ENCODE results near the gene LYG2. TPM values are rescaled to one million over a fixed set of nuclear protein-coding genes. Genes with fewer than 3 reads are reported as not detected.
"Not testable (repeated sequence)": the region's sequence is repeated elsewhere in the genome, so short reads cannot be mapped to it uniquely, and the experiment has no call there.

Gene LYG2
- total RNA-seq, 3 donors from 2014 or later: not detected

DNA sequence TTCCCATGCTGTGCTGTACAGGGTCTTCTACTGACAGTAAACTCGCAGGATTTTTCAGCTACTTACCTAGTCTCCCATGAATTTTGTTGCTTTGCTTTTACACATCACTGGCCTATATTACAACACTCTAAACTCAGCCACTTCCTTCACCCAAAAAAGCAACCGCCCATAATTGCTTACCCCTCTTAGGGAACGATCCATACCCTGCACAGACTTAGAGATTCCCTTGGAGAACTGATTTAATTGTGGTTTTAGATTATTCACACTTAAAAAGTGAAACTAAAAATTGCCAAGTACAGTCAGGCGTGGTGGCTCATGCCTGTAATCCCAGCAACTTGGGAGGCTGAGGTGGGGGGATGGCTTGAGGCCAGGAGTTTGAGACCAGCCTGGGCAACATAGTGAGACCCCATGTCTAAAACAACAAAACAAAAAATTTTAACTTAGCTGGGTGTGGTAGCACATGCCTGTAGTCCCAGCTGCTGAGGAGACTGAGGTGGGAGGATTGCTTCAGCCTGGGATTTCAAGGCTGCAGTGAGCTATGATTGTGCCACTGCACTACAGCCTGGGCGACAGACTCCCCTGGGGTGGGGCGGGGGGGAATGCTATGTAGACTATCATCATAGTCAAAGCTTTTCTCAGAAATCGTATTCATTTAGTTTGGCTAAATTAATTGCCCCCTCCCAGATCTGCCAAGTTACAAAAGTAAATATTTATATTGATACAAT is 55.2 kb downstream of the LYG2 start:
- peaks cover 0 to under 1% of the 10 kb centered on the region in 2 donors for H3K9me3 ChIP-seq
- intact Hi-C loops (cut with DNase I; ENCODE audit: low total_unique reads): no loop called here
- no peak overlapping the region for H3K4me3 ChIP-seq
- no peak overlapping the region for H3K27ac ChIP-seq
- no peak for DNase-seq (ENCODE audit: low spot score in 2 of 2)
- no peaks in the 10 kb centered on the region for H3K4me1 ChIP-seq
- TF ChIP-seq, protein P1, sequence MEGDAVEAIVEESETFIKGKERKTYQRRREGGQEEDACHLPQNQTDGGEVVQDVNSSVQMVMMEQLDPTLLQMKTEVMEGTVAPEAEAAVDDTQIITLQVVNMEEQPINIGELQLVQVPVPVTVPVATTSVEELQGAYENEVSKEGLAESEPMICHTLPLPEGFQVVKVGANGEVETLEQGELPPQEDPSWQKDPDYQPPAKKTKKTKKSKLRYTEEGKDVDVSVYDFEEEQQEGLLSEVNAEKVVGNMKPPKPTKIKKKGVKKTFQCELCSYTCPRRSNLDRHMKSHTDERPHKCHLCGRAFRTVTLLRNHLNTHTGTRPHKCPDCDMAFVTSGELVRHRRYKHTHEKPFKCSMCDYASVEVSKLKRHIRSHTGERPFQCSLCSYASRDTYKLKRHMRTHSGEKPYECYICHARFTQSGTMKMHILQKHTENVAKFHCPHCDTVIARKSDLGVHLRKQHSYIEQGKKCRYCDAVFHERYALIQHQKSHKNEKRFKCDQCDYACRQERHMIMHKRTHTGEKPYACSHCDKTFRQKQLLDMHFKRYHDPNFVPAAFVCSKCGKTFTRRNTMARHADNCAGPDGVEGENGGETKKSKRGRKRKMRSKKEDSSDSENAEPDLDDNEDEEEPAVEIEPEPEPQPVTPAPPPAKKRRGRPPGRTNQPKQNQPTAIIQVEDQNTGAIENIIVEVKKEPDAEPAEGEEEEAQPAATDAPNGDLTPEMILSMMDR (IDR thresholded peaks at IDR 0.05): no peak
- no peak for TF ChIP-seq POLR2A (IDR thresholded peaks at IDR 0.05)
- TF ChIP-seq POLR2AphosphoS5 (IDR thresholded peaks at IDR 0.05): no peak
- H3K27me3 ChIP-seq: no peaks in the 10 kb centered on the region
- no peaks in the 10 kb centered on the region for H3K36me3 ChIP-seq

- peak overlapping the region in 1 of 2 donors; percentile 36 for H3K27ac ChIP-seq
- TF ChIP-seq, protein P1 (IDR thresholded peaks at IDR 0.05): no peak
- TF ChIP-seq POLR2AphosphoS5 (IDR thresholded peaks at IDR 0.05) (no peak), POLR2A (IDR thresholded peaks at IDR 0.05) (no peak)
- H3K4me1 ChIP-seq: no peaks in the 10 kb centered on the region
- H3K9me3 ChIP-seq: no peaks in the 10 kb centered on the region
- H3K27me3 ChIP-seq: no peaks in the 10 kb centered on the region
- peak in 1 of 2 donors; percentile 26 for DNase-seq (ENCODE audit: low spot score in 2 of 2)
- no peaks in the 10 kb centered on the region for H3K36me3 ChIP-seq
- H3K4me3 ChIP-seq: no peak overlapping the region
- intact Hi-C loops (cut with DNase I; ENCODE audit: low total_unique reads): no loop called here
Measured at GRCh38 chr2:99198103-99198841, 57.2 kb downstream of the LYG2 start.

DNA sequence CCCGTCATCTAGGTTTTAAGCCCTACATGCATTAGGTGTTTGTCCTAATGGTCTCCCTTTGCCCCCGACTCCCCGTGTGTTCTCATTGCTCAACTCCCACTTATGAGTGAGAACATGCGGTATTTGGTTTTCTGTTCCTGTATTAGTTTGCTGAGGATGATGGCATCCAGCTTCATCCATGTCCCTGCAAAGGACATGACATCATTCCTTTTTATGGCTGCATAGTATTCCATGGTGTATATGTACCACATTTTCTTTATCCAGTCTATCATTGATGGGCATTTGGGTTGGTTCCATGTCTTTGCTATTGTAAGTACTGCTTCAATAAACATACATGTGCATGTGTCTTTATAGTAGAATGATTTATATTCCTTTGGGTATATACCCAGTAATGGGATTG is 63.1 kb downstream of the LYG2 start:
- H3K36me3 ChIP-seq; H3K9me3 ChIP-seq; intact Hi-C loops (cut with DNase I; ENCODE audit: low total_unique reads); H3K27ac ChIP-seq; DNase-seq (ENCODE audit: low spot score in 2 of 2); H3K27me3 ChIP-seq; H3K4me3 ChIP-seq; H3K4me1 ChIP-seq: not testable (repeated sequence)

Other genes with a start within 250 kb of the LYG2 start
- 1 to 10 TPM; 1.6 to 4.8 (median 2.6) TPM for gene C2orf15, start 114.0 kb downstream of the LYG2 start, total RNA-seq
- gene TSGA10, start 100.7 kb downstream of the LYG2 start, total RNA-seq: 10 to 100 TPM in 2 of 3 donors, 1 to 10 TPM in 1; 7.2 to 40.2 (median 17.1) TPM
- gene LIPT1, start 100.7 kb downstream of the LYG2 start, total RNA-seq: 10 to 100 TPM in 2 of 3 donors, 1 to 10 TPM in 1; 9.8 to 11.0 (median 10.8) TPM
- 10 to 100 TPM; 23.6 to 41.1 (median 33.3) TPM for gene MITD1, start 74.6 kb downstream of the LYG2 start, total RNA-seq
- 10 to 100 TPM; 30.4 to 37.5 (median 35.1) TPM for gene MRPL30, start 74.5 kb downstream of the LYG2 start, total RNA-seq
- gene LYG1, start 45.5 kb upstream of the LYG2 start, total RNA-seq: 1 to 10 TPM in 2 of 3 donors, under 1 TPM in 1; 0.80 to 4.3 (median 2.2) TPM
- 10 to 100 TPM; 31.7 to 54.4 (median 47.0) TPM for gene TXNDC9, start 80.7 kb upstream of the LYG2 start, total RNA-seq
- gene EIF5B, start 81.7 kb upstream of the LYG2 start, total RNA-seq: 10 to 100 TPM; 32.5 to 53.7 (median 42.3) TPM
- 10 to 100 TPM; 40.8 to 89.1 (median 78.0) TPM for gene REV1, start 234.4 kb upstream of the LYG2 start, total RNA-seq